Measurements from ENCODE around the gene ACOXL.

ACOXL gene

GRCh38 chr2:110799376-110799775, 67.0 kb downstream of the ACOXL start:
- no peak for DNase-seq

- no peak for DNase-seq
Measured at GRCh38 chr2:110800611-110801402, 68.4 kb downstream of the ACOXL start.

- no peak for DNase-seq
Measured at GRCh38 chr2:110802208-110802932, 70.0 kb downstream of the ACOXL start.

GRCh38 chr2:110804433-110804832, 72.1 kb downstream of the ACOXL start:
- DNase-seq, result no peak

DNA sequence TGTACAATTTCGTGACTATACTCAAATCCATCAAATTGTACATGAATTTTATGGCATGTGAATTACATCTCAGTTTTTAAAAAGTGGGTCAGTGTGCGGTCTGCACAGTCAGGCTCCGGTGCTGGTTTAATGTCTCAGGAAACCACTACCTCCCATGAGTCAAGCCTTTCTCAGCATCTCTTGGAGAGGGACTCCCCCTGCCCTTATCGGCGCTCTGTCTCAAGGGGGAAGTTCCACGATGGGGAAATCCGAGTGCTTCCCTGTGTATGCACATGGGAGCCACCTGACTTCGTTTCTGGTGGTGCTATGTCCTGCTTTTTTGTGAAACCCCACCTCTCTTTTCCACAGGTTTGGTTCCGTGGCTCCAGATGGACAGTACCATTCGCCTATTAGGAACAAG, 72.5 kb downstream of the ACOXL start:
- peak; percentile 54 for DNase-seq

DNA sequence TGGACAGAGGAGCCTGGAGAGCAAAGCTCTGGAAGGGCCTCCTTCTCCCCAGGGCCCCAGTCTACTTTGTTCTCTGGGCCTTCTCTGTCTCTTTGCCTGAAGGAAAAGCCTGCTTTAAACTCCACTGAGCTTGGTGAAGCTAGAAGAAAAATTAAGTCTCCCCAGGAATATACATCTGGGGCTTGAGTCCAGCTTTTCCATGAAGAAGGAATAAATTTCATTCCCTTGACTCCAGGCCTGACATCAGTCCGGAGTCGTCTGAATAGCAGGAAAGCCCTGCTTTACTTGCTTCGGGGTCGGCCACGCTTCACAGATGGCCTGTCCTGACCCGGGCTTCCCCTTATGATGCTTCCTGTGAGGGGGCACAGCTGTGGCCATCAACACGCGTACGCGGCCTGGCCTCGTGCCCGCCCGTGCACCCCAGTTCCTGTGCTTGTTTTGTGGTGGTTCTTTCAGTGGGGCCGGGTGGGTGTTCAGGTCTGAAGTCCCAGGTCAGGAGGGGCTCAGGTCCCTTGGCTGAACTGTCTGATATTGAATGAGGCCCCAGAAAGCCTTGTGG, 73.6 kb downstream of the ACOXL start:
- DNase-seq, result peak; percentile 15

DNA sequence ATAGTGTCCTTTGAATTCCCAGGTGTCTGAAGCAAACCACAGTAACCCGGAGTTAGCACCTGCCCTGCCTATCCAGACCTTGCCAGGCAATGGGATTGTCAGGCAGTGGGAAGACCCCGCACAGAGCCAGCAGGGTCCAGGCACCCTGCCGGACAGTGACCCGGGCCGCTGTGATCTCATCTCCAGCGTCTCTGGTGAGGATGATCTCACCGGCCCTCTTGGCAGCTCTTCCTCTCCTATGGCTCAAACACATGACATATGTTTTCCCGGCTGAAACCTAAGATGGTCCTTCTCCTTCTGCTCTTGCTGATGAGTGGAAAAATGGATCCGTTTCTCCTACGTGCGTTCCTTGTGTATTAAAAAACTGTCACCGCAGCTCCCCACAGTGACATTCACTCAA, 75.1 kb downstream of the ACOXL start:
- no peak for DNase-seq

GRCh38 chr2:110810404-110810803, 78.0 kb downstream of the ACOXL start:
- DNase-seq, result no peak

DNA sequence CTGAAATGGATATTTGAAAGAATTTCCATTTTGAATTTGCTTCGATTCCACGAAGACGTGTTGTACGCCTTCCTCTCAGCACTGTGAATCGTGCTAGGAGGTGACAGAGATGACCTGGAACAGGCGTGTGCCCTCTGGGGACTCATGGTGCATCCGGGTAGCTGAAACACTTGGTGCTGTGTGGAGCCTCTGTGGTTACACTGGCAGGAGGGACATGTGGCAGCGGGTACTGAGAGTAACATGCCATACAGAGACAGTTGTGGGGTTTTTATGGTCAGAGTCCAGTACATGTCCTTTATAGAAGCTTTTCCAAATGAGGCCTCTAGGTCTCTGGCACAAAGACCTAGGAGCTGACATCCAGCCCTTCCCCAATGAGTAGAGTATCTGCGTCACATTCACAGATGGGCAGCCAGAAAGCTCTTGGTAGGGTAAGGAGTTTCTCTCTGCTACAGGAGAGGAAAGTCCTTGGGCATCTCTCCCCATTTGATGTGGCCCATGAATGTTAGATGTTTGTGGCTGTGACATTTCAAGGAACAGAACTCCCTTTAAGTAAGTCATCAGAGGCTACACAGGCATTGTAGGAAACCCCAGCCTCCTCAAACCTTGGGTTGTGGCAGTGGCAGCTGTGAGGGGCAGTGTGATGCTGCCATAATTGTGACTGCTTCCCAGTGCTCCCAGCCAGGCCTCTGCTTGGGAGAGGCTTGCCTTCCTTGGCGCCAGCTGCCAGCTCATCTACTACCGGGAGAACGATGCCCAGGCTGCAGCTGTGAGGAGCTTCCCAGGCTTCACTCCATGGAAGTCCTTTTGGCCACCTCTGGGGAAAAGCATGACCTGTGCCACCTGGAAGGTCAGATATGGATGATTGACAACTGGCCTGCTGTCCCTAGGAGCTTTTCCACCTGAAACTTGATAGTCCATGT, 80.6 kb downstream of the ACOXL start:
- DNase-seq, result no peak

GRCh38 chr2:110813896-110814295, 81.5 kb downstream of the ACOXL start:
- no peak for DNase-seq

- DNase-seq, result no peak
Measured at GRCh38 chr2:110815938-110816337, 83.6 kb downstream of the ACOXL start.

GRCh38 chr2:110816404-110817365, 84.3 kb downstream of the ACOXL start:
- no peak for DNase-seq

DNA sequence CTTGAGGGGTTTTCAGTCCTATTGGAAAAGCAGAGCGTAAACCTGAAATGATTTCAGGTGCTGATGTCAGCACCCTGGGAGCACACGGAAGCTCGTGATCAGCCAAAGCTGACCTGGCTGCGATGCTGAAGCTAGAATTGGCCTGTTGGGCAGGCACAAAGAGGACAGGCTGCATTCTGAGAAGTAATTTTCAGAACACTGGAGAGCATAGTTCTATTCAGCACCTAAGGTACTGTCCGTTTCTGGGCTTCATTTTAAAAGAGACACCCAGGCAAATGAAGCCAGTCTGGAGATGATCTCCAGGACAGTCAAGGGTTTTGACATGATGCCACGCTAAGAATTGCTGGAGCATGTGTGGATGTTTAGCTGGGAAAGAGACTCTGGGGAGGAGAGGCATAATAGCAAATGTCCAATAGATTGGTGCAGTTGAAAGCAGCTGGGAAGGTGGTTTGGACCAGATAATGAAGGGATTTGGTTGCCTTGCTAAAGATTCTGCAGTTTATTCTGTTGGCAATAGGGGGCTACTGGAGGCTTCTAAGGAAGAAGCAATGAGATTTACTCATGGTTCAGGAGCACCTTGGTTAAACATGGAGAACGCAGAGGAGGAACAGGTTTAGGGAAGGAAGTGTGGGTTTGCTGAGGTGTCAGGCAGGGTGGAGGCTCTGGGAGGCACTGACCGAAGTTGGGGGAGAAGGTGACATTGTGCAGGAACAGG, 86.6 kb downstream of the ACOXL start:
- DNase-seq, result no peak

- no peak for DNase-seq
Measured at GRCh38 chr2:110819711-110820110, 87.3 kb downstream of the ACOXL start.

- no peak for DNase-seq
Measured at GRCh38 chr2:110820128-110820527, 87.8 kb downstream of the ACOXL start.

DNA sequence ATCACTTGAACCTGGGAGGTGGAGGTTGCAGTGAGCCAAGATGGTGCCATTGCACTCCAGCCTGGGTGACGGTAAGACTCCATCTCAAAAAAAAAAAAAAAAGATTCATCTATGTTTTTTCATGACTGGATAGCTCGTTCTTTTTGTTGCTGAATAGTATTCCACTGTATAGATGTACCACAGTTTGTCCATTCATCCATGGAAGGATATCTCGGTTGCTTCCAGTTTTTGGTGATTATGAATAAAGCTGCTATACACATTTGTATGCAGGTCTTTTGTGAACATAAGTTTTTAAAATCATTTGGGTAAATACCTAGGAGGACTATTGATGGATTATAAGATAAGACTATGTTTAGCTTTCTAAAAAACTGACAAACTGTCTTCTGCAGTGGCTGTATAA, 90.8 kb downstream of the ACOXL start:
- DNase-seq, result no peak

GRCh38 chr2:110827511-110827910, 95.1 kb downstream of the ACOXL start:
- DNase-seq, result no peak

- DNase-seq, result no peak
Measured at GRCh38 chr2:110828330-110828729, 96.0 kb downstream of the ACOXL start.

DNA sequence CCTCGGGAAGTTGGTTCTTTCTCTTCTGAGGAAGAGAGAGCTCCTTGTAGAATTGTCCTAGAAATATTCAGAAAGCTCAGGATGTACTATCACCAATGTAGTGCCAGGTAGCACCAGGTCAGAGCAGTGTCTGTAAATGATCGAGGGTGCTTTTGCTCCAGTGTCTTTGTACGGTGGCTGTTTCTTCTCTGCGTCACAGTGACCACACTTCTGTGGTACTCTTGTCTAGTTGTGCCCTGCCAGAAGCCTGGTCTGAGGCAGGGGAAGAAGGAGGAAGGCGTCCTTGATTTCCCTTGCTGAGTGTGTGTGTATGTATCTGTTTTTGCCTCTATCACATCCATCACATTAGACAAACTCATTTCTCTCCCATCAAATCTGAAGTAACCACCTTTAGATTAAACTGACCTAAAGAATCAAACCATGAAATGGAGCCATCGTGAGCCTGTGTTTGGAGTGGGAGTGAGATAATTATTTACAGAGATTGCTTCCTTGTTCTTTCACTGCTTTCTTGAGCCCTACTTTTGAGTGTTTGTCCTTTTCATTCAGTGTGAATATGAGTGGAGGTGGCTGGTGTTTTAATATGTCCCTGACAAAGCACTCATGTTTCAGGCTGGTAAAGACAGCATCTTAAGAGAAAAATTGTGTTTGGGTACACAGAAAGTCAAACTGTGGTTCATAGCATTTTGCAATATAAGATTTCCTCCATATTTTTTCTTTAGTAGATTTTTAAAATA, 97.2 kb downstream of the ACOXL start:
- no peak for DNase-seq

GRCh38 chr2:110832740-110833139, 100.4 kb downstream of the ACOXL start:
- DNase-seq, result no peak

Measured in CD4-positive, alpha-beta T cell treated with Interferon gamma for 1 hour (primary cell).